Adipocyte (in vitro differentiated cells): ENCODE data around the gene SYNDIG1.

ENCODE experiments used
- DNase-seq: peaks from one replicate; pipeline ENCODE4 v3.0.0-alpha.2; 2015; ENCODE audit warnings: low read depth
- H3K27me3 ChIP-seq: replicated peaks from 2 replicates; pipeline ENCODE4 v1.7.0; 2013; ENCODE audit warnings: mild to moderate bottlenecking, low read length, moderate library complexity; ENCODE audit not compliant: control insufficient read depth, insufficient read depth
- H3K36me3 ChIP-seq: 2 replicates; pipeline ENCODE4 v1.7.0; 2013; ENCODE audit warnings: low read length, mild to moderate bottlenecking, moderate library complexity; ENCODE audit not compliant: control insufficient read depth, insufficient read depth, severe bottlenecking
- H3K4me1 ChIP-seq: 2 replicates; pipeline ENCODE4 v1.7.0; 2013; ENCODE audit warnings: mild to moderate bottlenecking, low read length, moderate library complexity; ENCODE audit not compliant: control insufficient read depth, insufficient read depth
- H3K4me3 ChIP-seq: 2 replicates; pipeline ENCODE4 v1.7.0; 2013; ENCODE audit warnings: mild to moderate bottlenecking, low read length, moderate library complexity
- H3K9ac ChIP-seq: 2 replicates; pipeline ENCODE4 v1.7.0; 2013; ENCODE audit warnings: mild to moderate bottlenecking, low read length, moderate library complexity
- H3K9me3 ChIP-seq: 2 replicates; pipeline ENCODE4 v1.7.0; 2013; ENCODE audit warnings: mild to moderate bottlenecking, low read length, moderate library complexity; ENCODE audit not compliant: control insufficient read depth

Gene SYNDIG1

DNA sequence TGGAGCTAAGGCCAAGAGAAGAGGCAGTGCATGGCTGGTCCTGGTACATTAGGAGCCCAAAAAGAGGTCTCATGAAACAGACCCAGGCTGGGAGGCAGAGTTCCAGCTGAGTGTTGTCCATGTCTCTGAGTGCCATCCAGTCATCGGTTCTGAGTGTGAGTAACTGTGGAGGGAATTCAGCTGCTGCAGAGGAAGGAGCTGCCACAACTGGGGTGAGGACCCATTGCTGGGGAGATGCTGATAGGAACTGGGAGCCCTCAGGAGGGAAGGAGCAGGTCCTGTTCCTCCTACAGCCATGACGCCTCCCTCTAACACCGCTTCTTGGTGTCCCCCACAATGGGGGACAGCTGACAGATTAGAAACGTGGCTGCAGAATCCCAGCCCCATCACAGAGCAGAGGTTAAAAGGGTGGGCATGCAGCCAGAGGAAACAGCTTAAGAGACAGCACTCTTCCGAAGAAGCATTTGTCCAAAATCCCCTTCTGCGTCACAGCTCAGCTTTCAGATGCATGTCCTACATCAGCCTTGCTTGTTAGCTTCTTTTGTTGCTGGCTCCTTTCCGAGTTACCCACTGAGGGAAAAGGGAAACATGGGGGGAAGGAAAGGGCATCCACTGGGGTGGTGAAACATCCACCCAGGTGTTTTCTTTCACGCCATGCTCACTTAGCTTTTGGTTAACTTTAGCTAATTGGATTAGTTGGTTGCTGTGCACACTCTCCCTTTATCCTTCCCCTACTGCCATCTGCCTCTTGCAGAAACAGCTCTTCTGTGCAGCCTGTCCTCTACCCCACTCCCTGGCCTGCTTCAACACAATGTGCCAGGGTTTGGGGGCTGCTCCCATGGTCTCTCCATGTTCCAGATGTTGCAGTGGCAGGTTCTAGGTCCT is 239.2 kb downstream of the SYNDIG1 start:
- H3K4me1 ChIP-seq = no peaks in the 10 kb centered on the region
- no peak for DNase-seq
- H3K36me3 ChIP-seq = no peaks in the 10 kb centered on the region
- no peak overlapping the region for H3K4me3 ChIP-seq
- peaks cover 19% of the 10 kb centered on the region for H3K27me3 ChIP-seq
- peaks cover 17% of the 10 kb centered on the region for H3K9me3 ChIP-seq
- no peak overlapping the region for H3K9ac ChIP-seq
